Measurements from ENCODE around the gene SNX33.

The SNX33 gene

DNA sequence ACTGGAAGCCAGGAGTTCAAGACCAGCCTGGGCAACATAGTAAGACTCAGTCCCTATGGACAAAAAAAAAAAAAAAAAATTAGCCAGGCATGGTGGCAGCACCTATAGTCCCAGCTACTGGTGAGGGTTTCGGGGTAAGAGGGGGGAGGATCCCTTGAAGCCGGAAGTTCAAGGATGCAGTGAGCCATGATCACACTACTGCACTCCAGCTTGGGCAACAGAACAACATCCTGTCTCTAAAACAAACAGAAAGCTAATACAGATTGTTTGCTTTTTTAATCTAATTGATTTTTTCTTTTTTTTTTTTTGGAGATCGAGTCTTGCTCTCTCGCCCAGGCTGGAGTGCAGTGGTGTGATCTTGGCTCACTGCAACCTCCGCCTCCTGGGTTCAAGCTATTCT lies 6.1 kb upstream of the SNX33 start:
- DNase-seq = no peak

GRCh38 chr15:75644376-75644775 lies 3.3 kb upstream of the SNX33 start:
- no peak for DNase-seq

DNA sequence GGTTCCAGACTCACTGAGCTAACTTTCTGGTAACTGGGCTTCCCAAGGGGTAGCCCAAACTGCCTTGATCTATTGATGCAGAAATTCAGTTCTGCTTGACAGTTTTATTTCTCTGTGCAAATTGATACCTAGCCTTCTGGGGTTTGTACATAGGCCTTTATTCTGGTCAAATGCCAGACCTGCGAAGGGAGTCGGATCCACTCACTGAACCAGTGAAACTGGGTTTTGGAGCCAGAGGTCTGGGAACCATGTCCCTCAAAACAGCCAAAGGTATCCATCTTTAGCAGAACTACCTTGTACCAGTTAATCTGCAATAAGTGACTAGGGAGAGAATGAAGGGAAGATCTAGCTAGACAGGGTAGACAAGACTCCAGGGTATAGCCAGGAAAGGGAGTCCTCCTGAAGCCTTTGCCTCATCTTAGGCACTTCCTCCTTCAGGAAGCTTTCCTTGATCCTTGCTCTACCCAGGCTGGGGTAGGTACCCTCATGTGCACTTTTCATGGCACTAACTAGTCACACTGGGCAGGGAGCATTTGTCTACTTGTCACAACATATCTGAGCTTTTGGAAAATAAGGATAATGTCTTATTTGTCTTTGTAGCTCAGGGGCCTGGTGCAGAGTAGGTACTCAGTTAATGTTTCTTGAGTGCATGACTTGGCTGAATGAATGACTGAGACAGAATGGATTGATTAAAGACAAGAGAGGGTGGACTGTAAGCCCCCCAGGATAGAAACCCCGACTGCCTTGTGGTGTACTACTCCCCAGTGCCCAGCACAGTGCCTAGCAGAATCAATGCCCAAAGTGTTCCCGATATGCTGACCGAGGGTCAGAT lies 1.4 kb upstream of the SNX33 start:
- no peak for DNase-seq

- peak in 2 of 6 experiments; percentile 25 to 27 for DNase-seq
Measured at GRCh38 chr15:75646944-75647364, 758 bp upstream of the SNX33 start.

DNA sequence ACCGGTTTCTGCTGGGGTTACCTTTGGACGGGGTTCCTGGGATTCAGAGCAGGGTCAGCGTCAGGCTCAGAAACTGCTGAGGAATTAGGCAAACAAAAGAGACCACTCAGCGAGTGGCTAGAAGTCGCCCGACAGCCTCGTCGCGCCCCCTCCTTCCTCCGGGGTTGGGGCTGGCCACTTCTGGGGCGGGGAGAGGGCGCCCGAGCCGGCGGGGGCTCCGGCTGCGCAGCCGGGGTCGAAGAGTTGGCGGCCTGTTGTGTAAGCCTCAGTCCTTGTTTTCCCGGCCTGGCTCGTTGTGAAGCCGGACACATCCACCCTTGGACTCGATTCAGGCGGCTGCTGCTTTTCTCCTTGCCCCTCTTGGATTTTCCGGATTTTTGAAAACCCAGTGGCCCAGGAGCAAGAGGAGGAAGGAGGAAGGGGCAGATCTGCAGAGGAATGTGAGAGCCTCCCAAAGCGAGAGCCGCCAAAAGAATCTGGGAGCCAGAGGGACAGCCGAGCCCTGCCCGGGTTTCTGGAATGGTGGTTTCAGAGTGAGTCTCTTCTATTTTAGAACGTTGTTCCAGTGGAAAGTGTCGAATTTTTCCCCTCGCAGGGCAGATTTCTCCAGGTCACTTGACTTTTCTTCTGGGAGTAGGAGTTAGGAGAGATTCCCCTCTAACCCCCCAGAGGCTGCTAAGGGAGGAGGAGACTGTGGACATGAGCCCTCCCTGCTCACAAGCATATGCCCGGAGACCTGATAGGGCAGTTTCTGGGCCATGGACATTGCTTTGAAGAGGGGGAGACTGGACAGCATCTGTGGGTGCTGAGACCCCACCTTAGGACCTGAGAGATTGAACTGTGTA lies 666 bp downstream of the SNX33 start:
- no peak for DNase-seq

DNA sequence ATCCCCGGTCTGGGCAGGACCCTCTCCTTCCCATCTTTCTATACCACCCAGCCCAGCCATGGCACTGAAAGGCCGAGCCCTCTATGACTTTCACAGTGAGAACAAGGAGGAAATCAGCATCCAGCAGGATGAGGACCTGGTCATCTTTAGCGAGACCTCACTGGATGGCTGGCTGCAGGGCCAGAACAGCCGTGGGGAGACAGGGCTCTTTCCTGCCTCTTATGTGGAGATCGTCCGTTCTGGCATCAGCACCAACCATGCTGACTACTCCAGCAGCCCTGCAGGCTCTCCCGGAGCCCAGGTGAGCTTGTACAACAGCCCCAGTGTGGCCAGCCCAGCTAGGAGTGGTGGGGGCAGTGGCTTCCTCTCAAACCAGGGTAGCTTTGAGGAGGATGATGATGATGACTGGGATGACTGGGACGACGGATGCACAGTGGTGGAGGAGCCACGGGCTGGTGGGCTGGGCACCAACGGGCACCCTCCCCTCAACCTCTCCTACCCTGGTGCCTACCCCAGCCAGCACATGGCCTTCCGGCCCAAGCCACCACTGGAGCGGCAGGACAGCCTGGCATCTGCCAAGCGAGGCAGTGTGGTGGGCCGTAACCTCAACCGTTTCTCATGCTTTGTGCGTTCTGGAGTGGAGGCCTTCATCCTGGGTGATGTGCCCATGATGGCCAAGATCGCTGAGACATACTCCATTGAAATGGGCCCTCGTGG lies 1.5 kb downstream of the SNX33 start:
- no peak for DNase-seq

DNA sequence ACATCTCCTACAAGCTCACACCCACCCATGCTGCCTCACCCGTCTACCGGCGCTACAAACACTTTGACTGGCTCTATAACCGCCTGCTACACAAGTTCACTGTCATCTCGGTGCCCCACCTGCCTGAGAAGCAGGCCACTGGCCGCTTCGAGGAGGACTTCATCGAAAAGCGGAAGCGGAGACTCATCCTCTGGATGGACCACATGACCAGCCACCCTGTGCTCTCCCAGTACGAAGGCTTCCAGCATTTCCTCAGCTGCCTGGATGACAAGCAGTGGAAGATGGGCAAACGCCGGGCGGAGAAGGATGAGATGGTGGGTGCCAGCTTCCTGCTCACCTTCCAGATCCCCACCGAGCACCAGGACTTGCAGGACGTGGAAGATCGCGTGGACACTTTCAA lies 2.1 kb downstream of the SNX33 start:
- DNase-seq = no peak

DNA sequence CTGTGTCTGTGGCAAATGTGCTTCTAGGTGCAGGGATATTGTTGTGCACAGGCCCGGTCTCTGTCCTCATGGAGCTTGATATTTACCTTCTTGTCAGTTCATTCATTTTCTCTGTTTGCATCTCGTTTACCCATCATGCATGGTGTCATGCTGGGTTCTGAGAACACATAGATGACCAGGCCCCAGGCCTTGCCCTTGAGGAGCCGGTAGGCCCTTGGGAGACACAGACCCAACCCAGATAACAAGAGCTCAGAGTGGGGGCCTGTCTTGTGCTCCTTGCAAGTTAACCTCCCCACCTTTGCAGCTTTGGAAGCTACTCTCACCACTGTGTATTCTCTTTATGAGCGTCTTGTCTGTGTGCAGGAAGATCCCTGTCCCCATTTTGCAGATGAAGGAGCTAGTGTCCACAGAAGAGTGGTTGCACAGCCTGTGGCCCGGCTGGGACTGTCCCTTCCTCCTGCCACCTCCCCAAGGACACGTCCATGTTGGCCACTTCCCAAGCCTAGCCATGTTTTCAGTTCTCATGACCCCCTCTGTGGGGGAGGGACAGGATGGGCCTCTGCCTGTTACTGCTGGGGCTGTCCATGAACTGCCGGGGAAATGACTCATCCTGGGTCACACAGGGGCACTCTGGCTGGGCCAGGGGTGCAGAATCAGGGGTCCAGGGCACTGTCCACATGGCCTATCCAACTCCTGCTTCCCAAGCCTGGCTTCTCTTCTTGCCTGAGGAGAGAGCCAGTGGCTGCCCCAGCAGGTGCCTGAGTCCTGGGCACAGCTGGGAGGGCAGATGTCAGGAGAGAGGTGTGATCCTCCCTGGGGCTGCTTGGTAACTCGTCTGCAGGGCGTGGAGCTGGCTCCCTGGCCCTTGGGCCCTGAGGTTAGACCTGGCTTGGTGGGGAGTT lies 3.4 kb downstream of the SNX33 start:
- no peak for DNase-seq

GRCh38 chr15:75651810-75652543 lies 4.3 kb downstream of the SNX33 start:
- no peak for DNase-seq

DNA sequence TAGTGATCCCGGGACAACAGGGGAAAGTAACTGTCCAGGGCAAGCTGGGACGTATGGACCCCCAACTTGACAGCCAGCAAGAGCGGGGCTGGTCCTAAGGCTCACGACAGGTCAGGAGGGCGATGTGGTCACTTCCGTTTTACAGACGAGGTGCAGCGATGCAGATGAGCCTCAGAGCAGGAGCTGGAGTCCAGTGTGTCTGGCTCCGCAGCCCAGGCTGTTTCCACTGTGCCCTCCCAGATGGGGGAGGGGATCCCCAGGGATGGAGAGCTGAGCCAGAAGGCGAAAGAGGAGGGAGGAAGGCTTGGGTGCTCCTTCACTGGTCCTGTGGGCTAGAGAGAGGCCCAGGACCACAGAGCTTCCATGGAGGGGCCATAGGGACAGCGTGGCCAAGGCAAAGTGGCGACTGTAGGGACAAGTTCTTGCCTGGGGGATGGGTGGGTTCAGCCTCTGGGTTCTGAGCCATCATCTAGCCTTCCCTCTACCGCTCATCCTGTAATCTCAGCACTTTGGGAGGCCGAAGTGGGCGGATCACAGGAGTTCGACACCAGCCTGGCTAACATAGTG lies 5.7 kb downstream of the SNX33 start:
- no peak for DNase-seq

DNA sequence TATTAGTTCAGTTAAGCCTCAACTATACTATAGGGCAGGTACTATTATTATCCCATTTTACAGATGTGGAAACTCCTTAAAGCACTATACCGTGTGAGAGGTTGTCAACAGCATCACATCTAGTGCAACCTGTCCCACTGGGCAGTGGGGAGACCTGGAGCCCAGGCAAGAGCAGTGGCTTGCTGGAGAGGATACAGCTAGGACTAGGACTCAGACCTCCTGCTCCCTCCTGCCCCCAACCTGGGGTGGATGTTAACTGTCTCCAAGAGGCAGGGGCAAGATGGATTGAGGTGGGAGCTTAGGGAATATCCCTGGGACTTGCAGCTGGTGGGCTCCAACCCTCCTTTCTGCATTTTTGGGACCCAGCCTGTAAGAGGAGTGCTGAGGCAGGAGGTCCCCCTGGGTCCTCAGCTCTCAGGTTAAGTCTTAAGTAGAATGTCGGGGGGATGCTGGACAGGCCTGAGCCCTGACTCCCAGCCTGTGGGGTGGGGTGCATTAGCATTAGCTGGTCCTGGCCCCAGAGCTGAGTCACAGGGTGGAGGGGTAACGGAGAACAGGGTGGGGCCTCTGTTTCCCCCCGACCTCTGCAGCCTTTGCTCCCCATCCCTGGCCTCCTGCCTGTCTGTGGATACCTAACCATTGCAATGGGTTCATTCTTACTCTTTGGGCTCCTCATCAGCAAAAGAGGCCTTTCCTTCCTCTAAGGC lies 6.6 kb downstream of the SNX33 start:
- DNase-seq = no peak

DNA sequence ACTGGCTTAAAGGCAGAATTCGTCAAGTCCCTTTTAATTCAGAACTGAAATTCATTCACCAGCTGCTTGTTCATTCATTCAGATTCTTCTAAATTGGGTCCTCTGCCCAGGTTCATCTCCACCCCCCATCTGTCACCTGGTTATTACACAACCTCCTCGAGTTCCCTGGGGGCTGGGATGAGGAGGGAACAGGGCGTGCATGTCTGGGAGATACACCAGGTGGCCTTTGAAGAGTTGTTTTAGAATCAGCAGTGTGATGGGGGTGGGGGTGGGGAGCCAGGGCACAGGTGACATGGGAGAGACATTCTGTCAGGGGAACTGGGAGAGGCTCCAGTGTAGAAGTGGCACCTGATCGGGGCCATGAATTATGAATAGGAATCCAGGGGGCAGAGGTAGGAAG lies 8.2 kb downstream of the SNX33 start:
- DNase-seq = no peak

DNA sequence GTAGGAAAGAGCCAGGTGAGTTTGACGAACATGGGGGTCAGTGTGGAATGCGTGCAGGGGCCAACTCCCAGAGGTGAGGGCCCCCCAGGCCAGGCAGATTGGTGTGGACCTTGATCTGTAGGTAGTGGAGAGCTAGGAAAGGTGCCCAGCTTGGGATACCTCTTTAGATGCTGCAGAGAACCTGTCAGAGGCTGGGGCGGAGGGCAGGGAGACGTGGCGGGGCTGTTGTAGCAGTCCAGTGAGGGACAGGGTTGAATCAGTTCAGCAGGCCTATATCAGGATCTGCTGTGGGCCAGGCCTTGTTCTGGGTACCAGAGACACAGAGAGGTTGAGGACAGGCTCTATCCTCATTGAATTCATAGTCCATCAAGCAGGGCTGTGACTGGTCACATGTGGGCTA lies 8.6 kb downstream of the SNX33 start:
- no peak for DNase-seq

GRCh38 chr15:75656813-75657212 lies 9.1 kb downstream of the SNX33 start:
- DNase-seq = no peak

- no peak for DNase-seq
Measured at GRCh38 chr15:75659141-75659771, 11.5 kb downstream of the SNX33 start.

DNA sequence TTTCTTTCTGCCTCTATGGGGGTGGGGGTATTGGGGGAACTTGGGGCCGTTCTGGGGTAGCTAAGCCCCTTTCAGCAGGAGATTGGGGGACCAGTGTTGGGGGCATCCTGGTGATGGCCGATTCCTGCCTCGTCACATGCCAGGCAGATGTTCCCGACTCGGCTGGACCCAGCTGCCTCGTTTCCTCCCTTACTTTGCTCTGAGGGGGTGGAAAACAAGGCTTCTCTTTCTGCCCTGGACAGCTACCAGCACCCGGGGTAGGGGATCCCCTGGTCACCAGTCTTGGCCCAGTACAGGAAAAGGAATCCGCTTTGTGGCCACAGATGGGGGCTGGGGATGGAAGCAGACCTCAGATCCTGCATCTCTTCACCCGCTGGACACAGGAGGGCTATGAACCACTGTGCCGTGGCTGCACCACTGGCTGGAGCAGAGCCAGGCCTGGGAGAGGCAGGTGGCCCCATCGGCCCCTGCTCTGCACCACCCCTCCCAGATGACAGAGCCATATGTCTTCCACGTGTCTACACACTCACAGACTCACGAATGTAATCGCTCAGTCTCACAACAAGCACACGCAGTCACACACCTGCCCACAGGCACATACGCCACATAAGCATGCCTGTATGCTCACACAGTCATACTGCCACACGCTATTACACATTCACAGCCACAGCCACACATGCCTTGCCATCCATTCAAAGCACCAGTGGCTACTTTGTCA lies 12.4 kb downstream of the SNX33 start:
- no peak for DNase-seq

DNA sequence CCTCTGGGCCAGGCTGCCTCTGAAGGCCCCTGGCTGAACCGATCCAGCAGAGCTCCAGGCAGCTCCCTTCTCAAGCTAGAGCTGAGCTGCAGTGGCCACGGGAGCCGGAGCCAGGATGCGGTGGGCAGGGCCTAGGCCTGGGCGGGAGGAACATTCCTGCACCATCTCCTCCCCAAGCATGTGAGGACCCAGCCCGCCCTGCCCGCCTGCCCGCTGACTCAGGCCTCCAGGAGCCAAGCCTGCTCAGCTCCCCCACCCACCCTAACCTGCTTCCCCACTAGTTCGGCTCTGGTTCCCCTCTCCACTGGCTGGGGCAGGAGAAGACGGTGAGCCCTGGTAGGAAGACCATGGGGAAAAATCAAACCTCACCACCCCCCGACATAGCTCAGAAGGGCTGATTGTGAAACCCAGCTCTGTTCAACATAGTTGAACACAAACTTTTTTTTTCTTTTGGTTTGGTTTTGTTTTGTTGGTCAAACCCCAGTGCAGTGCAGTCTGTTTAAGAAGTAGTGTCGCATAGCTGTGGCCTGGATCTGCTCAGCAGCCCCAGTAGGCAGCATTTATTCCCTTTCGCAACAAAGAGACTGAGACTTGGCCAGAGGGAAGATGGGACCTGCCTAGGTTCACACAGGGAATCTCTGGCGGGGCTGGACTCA lies 13.5 kb downstream of the SNX33 start:
- DNase-seq = no peak

- DNase-seq = no peak
Measured at GRCh38 chr15:75661756-75662140, 14.0 kb downstream of the SNX33 start.
